ENCODE results near the gene KSR1.

- TF ChIP-seq CTCF (IDR thresholded peaks at IDR 0.05) (no peak), POLR2A (IDR thresholded peaks at IDR 0.05) (no peak)
Measured at GRCh38 chr17:27596096-27596495, 139.8 kb downstream of the KSR1 start.
